Measurements from ENCODE around the gene IL19. TPM values are rescaled to one million over a fixed set of nuclear protein-coding genes. Genes with fewer than 3 reads are reported as not detected.

The IL19 gene
- total and polyA plus RNA-seq, 9 donors: not detected

DNA sequence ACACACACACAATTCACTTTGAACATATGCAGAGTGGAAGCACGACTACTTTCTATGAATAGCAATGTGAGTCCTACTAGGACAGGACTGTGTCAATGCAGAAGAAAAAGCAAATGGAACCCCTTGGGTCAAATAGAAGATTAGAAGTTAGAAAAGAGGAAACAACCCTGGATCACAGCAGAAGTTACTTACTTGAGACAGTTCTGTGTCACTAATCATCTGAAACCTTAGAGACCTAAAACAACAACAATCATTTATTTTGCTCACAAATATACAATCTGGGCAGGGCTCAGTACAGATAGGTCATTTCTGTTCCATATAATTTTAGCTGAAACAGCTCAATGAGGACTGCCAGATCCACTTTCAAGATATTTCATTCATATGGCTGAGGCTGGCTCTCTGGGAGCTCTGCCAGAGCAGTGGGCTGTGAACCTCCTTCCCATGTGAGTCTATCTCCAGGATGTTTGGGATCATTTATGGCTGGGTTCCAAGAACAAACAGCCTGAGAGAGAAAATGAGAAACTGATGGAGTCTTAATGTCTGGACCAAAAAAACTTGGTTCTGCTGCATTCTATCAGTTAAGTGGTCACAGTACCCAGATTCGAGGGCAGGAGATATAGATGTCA lies 44.3 kb downstream of the IL19 start:
- TF ChIP-seq, protein P1, sequence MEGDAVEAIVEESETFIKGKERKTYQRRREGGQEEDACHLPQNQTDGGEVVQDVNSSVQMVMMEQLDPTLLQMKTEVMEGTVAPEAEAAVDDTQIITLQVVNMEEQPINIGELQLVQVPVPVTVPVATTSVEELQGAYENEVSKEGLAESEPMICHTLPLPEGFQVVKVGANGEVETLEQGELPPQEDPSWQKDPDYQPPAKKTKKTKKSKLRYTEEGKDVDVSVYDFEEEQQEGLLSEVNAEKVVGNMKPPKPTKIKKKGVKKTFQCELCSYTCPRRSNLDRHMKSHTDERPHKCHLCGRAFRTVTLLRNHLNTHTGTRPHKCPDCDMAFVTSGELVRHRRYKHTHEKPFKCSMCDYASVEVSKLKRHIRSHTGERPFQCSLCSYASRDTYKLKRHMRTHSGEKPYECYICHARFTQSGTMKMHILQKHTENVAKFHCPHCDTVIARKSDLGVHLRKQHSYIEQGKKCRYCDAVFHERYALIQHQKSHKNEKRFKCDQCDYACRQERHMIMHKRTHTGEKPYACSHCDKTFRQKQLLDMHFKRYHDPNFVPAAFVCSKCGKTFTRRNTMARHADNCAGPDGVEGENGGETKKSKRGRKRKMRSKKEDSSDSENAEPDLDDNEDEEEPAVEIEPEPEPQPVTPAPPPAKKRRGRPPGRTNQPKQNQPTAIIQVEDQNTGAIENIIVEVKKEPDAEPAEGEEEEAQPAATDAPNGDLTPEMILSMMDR (IDR thresholded peaks at IDR 0.05): no peak
- TF ChIP-seq EP300 (IDR thresholded peaks at IDR 0.05) (no peak), POLR2A (IDR thresholded peaks at IDR 0.05) (no peak)
- no peak overlapping the region for H3K4me3 ChIP-seq
- DNase-seq: peak in 1 of 5 donors; percentile 44
- H3K4me1 ChIP-seq (ENCODE audit: insufficient read depth): no peaks in the 10 kb centered on the region
- H3K27me3 ChIP-seq: no peaks in the 10 kb centered on the region
- WGBS, 3 donors: 21 to 25% (median 23%) methylated on average over 2 of the region's 2 CpGs
- no peak overlapping the region for H3K27ac ChIP-seq
- H3K36me3 ChIP-seq: no peaks in the 10 kb centered on the region
- intact Hi-C loops (cut with DNase I): no loop called here
- H3K9me3 ChIP-seq: no peaks in the 10 kb centered on the region

- no peak for DNase-seq
- H3K27ac ChIP-seq: no peak overlapping the region
- 59 to 64% (median 60%) methylated on average over 4 of the region's 4 CpGs for WGBS, 3 donors
Observed at GRCh38 chr1:206816390-206817287, 46.1 kb downstream of the IL19 start.

DNA sequence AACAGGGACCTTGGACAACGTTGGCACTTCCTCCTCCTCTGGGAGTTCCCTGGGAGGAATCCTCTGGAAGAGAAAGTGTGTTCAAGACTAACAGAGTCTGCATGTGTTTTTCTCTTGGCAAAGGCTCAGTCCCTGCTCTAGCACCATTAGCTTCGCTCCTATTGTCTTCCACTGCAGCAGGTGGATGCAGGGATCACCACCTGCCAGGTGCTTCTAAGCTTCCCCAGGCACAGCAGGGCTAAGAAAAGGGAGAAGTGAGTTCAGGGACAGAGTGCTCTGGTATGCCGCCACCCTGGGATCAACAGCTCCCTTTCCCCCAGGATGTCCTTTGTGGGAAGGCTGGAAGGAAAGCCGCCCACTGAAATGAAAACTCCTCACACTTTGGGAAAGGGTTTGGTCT lies 50.9 kb downstream of the IL19 start:
- Histone ChIP-seq H3K4me3 (no peak overlapping the region), H3K27me3 (no peaks in the 10 kb centered on the region), H3K36me3 (no peaks in the 10 kb centered on the region), H3K9me3 (no peaks in the 10 kb centered on the region), H3K27ac (no peak overlapping the region), H3K4me1 (ENCODE audit: insufficient read depth) (no peaks in the 10 kb centered on the region)
- intact Hi-C loops (cut with DNase I): no loop called here
- WGBS, 3 donors: 73 to 81% (median 76%) methylated on average over 4 of the region's 4 CpGs
- TF ChIP-seq POLR2A (IDR thresholded peaks at IDR 0.05) (no peak), EP300 (IDR thresholded peaks at IDR 0.05) (no peak)
- TF ChIP-seq, protein P1 (IDR thresholded peaks at IDR 0.05): no peak
- no peak for DNase-seq

More at GRCh38 chr1:206816390-206817287, 46.1 kb downstream of the IL19 start:
- no peaks in the 10 kb centered on the region for H3K9me3 ChIP-seq
- TF ChIP-seq, protein P1 (IDR thresholded peaks at IDR 0.05): no peak
- no peak for TF ChIP-seq POLR2A (IDR thresholded peaks at IDR 0.05)
- TF ChIP-seq EP300 (IDR thresholded peaks at IDR 0.05): no peak
- intact Hi-C loops (cut with DNase I): no loop called here
- no peaks in the 10 kb centered on the region for H3K4me1 ChIP-seq (ENCODE audit: insufficient read depth)
- H3K36me3 ChIP-seq: no peaks in the 10 kb centered on the region
- H3K27me3 ChIP-seq: no peaks in the 10 kb centered on the region
- no peak overlapping the region for H3K4me3 ChIP-seq

DNA sequence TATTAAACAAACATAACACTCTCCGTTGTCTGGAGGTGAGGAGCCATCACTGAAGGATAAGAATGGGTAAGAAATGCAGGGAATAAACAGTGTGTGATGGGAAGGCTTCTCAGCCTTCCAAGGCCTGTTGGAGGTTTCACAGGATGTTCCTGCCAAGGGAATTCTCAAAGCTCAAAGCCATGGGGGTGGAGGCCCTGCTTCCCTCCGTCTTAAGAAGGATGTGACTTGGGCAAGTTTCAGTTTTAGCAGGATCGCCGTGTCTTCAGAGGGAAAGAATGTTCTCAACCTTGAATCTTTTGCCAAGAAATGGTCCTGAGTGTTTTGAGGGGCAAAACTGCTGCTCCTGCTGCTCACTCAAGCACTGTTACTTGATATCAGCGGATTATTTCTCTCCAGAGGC lies 53.2 kb downstream of the IL19 start:
- DNase-seq: peak in 2 of 5 donors; percentile 18 to 61
- no peaks in the 10 kb centered on the region for H3K4me1 ChIP-seq (ENCODE audit: insufficient read depth)
- no peak for TF ChIP-seq EP300 (IDR thresholded peaks at IDR 0.05)
- TF ChIP-seq, protein P1 (IDR thresholded peaks at IDR 0.05): no peak
- no peak for TF ChIP-seq POLR2A (IDR thresholded peaks at IDR 0.05)
- H3K27me3 ChIP-seq: no peaks in the 10 kb centered on the region
- no peak overlapping the region for H3K4me3 ChIP-seq
- intact Hi-C loops (cut with DNase I): no loop called here
- WGBS, 3 donors: 10 to 13% (median 11%) methylated on average over 5 of the region's 5 CpGs
- H3K9me3 ChIP-seq: no peaks in the 10 kb centered on the region
- no peaks in the 10 kb centered on the region for H3K36me3 ChIP-seq
- H3K27ac ChIP-seq: no peak overlapping the region
